GM18909 (cell line): ENCODE measurements around the gene CLNS1A.
A peak's percentile ranks its signal among the peaks of the same experiment; 100 is the strongest.
"Not testable (repeated sequence)": the region's sequence is repeated elsewhere in the genome, so short reads cannot be mapped to it uniquely, and the experiment has no call there.

Experiments
- ATAC-seq: cut with Tn5 transposase; IDR thresholded peaks from one replicate; pipeline ENCODE4 v1.9.1; 2021; ENCODE audit warnings: mild to moderate bottlenecking; ENCODE audit not compliant: unreplicated experiment, poor library complexity

Gene CLNS1A

DNA sequence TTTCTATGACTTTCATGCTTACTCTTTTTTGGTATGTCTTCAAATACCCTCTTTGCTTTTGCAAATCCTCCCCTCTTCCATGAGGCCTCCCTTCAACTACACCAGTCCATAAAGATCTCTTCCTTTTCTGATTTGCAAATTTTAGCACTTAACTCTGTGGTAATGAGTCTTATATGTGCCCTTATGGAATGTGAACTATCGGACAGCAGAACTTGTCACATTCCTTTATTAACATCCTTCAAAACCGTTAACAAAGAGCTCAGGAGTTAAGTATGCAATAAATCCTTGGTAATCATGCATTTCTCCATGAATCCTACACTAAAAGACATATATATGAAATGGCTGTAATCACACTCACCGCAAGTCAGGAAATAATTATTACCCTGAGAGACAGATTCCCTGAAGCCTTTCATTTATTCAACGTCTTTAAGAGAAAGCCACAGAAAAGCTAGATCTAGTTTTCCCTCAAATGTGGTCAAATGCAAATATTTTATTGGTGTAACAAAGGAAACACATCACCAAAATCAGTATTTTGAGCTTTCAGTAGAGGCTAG lies 7.4 kb downstream of the CLNS1A start:
- ATAC-seq, result no peak

- ATAC-seq, result no peak
These were observed 17.9 kb downstream of the CLNS1A start for GRCh38 chr11:77619576-77620198.

GRCh38 chr11:77617892-77618291 lies 19.7 kb downstream of the CLNS1A start:
- no peak for ATAC-seq

- no peak for ATAC-seq
These were observed 25.7 kb downstream of the CLNS1A start for GRCh38 chr11:77611921-77612320.

GRCh38 chr11:77609234-77609633 lies 28.4 kb downstream of the CLNS1A start:
- ATAC-seq, result no peak

DNA sequence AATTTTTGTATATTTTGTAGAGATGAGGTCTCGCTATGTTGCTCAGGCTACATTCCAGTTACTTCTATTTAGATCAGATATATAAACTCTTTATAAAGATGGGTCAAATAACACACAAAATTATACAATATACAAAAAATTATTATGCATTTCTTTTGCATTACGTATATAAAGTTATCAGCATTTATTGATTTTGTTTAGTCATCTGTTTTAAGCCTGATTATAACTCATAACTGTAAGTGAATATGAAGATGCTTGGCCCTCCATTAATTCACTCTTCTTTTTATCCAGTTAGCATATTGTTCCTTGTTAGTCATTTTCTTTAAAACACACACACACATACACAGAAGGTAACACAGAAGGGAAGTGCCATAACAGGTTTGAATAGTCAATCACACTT lies 33.3 kb downstream of the CLNS1A start:
- no peak for ATAC-seq

DNA sequence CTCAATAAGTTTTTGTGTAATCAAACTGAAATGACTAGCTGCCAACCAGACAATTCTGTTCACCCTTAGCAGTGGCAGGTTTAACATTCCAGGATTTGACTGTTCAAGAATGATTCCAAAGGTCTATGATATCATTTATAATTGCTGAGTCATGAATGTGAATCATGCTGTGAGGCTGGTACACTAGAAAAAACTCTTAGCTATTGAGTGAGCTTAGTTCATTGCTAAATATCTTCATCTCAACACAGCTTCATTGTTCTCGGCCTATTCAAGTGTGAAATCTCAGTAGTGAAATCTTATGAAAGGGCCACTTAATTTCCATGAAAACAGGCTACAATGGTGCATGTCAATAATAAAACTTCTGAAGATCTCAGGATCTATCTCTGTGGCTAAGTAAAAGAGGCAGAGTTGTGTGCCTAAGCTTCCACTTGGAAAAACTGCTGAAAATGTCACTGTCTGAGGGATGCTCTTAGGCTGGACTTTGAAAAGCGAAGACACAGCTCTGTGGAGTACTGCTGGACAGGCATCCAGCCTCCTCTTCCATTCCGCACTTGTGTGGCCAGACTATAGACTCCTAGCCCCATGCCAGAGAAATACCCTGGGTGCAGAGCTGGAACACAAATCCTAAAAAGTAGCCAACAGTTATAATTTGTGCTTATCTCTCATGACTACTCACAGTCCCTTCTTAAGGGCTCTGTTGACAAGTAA lies 35.1 kb downstream of the CLNS1A start:
- no peak for ATAC-seq

GRCh38 chr11:77598195-77598594 lies 39.4 kb downstream of the CLNS1A start:
- ATAC-seq, result no peak

GRCh38 chr11:77596626-77597025 lies 41.0 kb downstream of the CLNS1A start:
- ATAC-seq, result no peak

GRCh38 chr11:77593883-77594282 lies 43.7 kb downstream of the CLNS1A start:
- no peak for ATAC-seq

DNA sequence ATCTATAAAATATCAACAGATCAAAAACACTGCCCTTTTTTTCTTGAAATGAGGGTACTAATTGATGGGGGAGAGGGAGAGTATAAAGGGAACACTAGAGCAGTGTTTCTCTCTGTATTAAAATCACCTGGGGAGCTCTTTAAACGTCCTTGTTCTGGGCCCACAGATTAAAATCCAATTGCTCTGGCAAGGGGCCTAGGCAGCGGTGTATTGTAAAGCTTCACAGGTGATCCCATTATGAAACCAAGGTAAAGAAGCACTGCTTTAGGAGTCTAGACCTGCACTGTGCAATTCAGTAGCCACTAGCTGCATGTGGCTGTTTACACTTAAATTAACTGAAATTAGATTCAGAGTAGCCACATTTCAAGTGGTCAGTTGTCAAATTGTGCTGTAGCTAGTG lies 44.9 kb downstream of the CLNS1A start:
- ATAC-seq, result no peak

DNA sequence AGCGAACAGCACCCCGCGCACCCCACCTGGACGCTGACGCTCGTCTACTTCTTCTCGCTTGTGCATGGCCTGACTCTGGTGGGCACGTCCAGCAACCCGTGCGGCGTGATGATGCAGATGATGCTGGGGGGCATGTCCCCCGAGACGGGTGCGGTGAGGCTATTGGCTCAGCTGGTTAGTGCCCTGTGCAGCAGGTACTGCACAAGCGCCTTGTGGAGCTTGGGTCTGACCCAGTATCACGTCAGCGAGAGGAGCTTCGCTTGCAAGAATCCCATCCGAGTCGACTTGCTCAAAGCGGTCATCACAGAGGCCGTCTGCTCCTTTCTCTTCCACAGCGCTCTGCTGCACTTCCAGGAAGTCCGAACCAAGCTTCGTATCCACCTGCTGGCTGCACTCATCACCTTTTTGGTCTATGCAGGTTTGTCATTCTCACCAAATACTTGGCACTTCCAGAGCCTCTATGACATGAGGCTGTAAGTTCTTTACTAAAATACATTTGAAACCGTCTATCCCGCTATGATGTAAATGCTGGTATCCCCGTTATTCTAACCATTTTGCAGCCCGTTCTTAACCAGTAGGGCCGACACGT lies 47.3 kb downstream of the CLNS1A start:
- peak; percentile 26 for ATAC-seq

DNA sequence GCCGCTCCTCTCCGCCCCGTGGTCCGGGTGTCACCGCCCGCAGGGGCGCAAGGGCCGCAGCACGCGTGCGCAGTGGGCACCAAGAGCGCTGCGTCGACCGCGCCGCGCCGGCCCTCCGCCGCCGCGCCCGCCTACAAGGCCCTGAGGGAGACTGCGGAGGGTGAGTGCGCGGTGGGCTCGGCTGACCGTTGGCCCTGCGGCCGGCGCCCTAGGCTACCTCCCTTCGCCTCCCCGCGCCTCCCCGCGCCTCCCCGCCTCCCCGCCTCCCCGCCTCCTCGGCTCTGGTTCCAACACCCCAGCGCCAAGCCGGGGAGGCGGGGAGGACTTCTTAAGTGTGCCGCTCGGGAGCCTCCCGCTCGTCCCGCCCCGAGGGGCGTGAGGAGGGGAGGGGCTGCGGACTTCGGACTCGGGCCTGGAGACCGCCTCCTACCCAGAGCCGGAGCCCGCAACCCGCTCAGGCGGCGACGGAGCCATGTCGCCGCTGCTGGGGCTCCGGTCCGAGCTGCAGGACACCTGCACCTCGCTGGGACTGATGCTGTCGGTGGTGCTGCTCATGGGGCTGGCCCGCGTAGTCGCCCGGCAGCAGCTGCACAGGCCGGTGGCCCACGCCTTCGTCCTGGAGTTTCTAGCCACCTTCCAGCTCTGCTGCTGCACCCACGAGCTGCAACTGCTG lies 47.9 kb downstream of the CLNS1A start, which contains the start of gene AQP11:
TSS of gene AQP11 (plus strand) at position 433 of the 673 bp plus-strand sequence. CDS start at position 473, 40 bp downstream.
- peak; percentile 92 for ATAC-seq

DNA sequence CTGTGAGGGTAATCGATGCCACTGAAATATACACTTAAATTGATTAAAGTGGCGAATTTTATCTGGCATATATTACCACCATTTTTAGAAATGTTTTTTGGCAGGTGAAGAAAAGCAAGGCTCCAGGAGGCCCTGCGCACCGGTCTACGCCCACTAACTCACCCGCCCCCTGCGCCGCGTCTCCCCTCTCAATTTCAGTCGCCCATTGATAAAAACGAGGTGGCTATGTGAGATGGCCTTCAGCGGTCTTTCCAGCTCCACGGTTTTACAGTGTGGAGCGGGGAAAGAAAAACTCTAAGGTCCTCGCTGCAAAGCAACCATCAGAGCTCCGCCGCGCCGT lies 48.4 kb downstream of the CLNS1A start:
- peak; percentile 22 for ATAC-seq

DNA sequence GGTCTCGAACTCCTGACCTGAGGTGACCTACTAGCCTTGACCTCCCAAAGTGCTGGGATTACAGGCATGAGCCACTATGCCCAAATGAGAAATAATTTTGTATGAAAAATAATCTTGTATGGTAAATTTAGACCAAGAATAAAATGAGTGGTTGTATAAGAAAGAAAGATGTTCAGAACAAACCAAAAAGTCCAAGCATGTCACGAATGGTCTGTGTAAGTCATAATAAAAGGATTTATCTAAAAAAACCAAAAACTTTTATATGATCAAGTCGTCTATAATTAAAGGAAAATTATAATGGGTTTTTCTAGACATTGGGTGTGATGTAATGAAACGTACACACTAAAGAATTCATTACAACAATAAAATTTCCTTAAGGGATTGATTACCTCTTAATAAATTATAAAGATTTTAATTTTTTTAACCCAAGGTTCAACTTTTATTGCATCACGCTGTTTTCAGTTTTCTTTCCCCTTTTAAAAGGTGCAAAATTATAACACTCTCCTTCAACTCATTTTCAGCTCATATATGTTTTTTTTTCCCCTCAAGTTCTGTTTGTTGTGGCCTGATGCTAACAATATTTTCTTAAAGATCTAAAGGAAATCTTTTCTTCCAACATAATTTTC lies 56.8 kb downstream of the CLNS1A start:
- no peak for ATAC-seq

- not testable (repeated sequence) for ATAC-seq
These were observed 62.2 kb downstream of the CLNS1A start for GRCh38 chr11:77575428-77575827.

DNA sequence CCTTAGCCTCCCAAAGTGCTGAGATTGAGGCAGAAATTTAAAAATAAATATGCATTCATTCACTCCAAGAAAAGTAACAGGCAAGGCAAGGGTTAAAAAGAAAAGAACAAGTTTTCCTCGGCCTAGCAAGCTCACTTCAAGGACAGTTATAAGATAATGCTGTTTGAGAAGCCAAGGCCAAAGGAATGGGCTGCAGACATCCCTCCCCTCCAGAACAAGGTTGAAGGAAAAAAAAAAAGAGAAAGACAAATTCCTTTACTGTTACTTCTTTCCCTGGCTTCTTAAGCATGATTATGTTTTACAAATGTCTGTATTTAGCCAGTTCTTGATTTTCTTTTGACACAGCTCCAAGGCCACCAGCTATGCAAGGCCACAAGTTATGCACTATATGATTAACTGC lies 66.7 kb downstream of the CLNS1A start:
- not testable (repeated sequence) for ATAC-seq

DNA sequence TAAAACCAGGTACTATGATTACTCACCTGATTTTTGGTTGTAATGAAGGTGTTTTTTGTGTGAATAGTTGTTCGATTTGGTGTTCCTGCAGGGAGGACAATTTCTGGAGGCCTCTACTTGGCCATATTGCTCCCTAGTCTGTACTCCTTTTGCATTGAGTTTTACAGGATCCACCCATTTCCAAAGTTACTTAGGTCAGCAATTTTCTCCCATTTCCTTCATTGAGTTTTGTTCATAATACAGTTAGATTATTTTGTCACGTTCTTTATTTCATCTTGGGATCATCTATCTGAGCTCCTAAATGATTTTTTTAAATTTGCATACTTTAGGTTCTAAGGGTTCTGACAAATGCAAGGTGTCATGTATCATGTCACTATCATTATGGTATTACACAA lies 67.9 kb downstream of the CLNS1A start:
- ATAC-seq, result no peak

- ATAC-seq, result no peak
These were observed 68.5 kb downstream of the CLNS1A start for GRCh38 chr11:77568916-77569675.

DNA sequence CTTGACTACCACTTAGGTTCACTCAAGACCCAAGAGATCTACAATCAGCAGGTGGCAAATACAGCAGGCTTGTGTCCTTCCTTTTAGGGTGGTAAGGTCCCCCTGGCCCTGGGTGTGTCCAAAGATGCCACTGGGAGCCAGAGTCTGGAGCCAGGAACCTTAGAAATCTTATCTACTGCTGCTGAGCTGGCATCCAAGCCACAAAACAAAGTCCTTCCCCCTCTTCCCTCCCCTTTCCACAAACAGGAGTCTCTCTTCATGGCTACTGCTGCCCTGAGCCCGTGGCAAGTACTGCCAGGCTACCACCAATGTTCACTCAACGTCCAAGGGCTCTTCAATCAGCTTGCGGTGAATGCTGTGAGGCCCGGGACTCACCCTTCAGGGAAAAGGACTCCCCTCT lies 69.3 kb downstream of the CLNS1A start:
- no peak for ATAC-seq
